Measurements from ENCODE around the gene TENT4A. TPM values are rescaled to one million over a fixed set of nuclear protein-coding genes. Genes with fewer than 3 reads are reported as not detected.

TENT4A gene
- total RNA-seq, 1 experiment from 2014 or later, result 39.3 TPM

DNA sequence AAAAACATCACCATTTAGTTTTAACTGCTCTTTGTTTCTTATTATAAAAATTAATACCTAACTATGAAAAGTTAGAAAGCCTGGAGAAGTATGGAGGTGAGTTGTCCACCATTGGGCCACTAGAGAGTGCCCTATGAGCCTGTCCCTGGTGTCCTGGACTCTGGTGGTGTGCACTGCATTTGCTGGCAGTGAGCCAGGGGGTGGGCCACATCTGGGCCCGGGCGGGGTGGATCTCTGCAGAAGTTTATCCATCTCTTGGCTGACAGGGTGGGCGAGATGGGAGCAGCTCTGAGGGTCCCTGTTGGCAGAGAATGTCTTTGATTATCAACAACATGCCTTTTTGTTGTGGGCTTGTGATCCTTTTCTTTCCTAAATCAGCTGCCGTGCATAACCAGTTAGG lies 8.2 kb downstream of the TENT4A start:
- Histone ChIP-seq H3K27me3 (ENCODE audit: low read length) (no peaks in the 10 kb centered on the region), H3K27ac (ENCODE audit: low read length) (no peak overlapping the region), H3K4me3 (ENCODE audit: low read length) (no peak overlapping the region), H3K79me2 (ENCODE audit: low read length) (peaks cover 99% of the 10 kb centered on the region), H3K4me1 (ENCODE audit: insufficient read depth, low read length) (peaks cover 22% of the 10 kb centered on the region), H3K4me2 (ENCODE audit: low read length) (no peak overlapping the region), H3K9ac (ENCODE audit: low read length) (no peak overlapping the region), H3F3A (ENCODE audit: low read length, unreplicated experiment) (no peaks in the 10 kb centered on the region), H4K20me1 (ENCODE audit: low read length) (peaks cover 84% of the 10 kb centered on the region), H3K9me2 (replicated peaks; ENCODE audit: low read length) (no peaks in the 10 kb centered on the region), H2AFZ (ENCODE audit: low read length) (no peak overlapping the region), H3K36me3 (ENCODE audit: low read depth, low read length) (peaks cover 33% of the 10 kb centered on the region), H3K9me3 (ENCODE audit: low read length) (no peaks in the 10 kb centered on the region)
- no peak for ATAC-seq
- intact Hi-C loops (cut with micrococcal nuclease), result no loop called here
- DNase-seq, result no peak
- TF ChIP-seq, protein P1, sequence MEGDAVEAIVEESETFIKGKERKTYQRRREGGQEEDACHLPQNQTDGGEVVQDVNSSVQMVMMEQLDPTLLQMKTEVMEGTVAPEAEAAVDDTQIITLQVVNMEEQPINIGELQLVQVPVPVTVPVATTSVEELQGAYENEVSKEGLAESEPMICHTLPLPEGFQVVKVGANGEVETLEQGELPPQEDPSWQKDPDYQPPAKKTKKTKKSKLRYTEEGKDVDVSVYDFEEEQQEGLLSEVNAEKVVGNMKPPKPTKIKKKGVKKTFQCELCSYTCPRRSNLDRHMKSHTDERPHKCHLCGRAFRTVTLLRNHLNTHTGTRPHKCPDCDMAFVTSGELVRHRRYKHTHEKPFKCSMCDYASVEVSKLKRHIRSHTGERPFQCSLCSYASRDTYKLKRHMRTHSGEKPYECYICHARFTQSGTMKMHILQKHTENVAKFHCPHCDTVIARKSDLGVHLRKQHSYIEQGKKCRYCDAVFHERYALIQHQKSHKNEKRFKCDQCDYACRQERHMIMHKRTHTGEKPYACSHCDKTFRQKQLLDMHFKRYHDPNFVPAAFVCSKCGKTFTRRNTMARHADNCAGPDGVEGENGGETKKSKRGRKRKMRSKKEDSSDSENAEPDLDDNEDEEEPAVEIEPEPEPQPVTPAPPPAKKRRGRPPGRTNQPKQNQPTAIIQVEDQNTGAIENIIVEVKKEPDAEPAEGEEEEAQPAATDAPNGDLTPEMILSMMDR (conservative IDR thresholded peaks at IDR 0.05; ENCODE audit: low read depth, low read length), result no peak
- TF ChIP-seq EZH2 (IDR thresholded peaks at IDR 0.05; ENCODE audit: low read length, unreplicated experiment), result no peak
- TF ChIP-seq EZH2phosphoT487 (IDR thresholded peaks at IDR 0.05; ENCODE audit: borderline replicate concordance, low read length), result no peak
- ChIA-PET CTCF (no interaction called here), POLR2A (ENCODE audit: unreplicated experiment) (no interaction called here)
- BruUV-seq (replicated peaks), result no TSS peak

DNA sequence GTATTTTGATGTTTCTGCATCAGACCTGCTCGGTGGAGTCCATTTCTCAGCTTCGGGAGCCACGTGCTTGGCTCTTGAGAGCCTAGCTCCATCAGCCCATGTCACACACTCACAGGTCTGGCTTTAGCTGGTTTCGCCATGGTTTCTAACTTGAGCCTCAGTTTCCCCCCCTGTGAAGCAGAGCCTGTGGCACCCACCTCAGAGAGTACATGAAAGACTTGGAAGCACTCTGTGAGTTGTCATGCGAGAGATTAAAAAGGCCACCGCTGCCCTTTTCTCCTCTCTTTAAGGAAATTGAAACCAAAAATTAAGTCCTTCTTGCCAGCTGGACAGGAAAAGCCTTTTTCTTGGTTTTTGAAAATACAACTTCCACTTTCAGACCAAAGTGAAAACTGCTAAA lies 8.8 kb downstream of the TENT4A start:
- no peak overlapping the region for H3K4me2 ChIP-seq (ENCODE audit: low read length)
- ChIA-PET CTCF (no interaction called here), POLR2A (ENCODE audit: unreplicated experiment) (no interaction called here)
- H3K4me3 ChIP-seq (ENCODE audit: low read length), result no peak overlapping the region
- no peak overlapping the region for H3K9ac ChIP-seq (ENCODE audit: low read length)
- no peaks in the 10 kb centered on the region for H3F3A ChIP-seq (ENCODE audit: low read length, unreplicated experiment)
- no peaks in the 10 kb centered on the region for H3K27me3 ChIP-seq (ENCODE audit: low read length)
- no peak overlapping the region for H3K27ac ChIP-seq (ENCODE audit: low read length)
- BruUV-seq (replicated peaks), result no TSS peak
- peaks cover 34% of the 10 kb centered on the region for H3K36me3 ChIP-seq (ENCODE audit: low read depth, low read length)
- H3K4me1 ChIP-seq (ENCODE audit: insufficient read depth, low read length), result peaks cover 16% of the 10 kb centered on the region
- ATAC-seq (no peak), DNase-seq (no peak)
- TF ChIP-seq, protein P1 (conservative IDR thresholded peaks at IDR 0.05; ENCODE audit: low read depth, low read length), result no peak
- no peak for TF ChIP-seq EZH2phosphoT487 (IDR thresholded peaks at IDR 0.05; ENCODE audit: borderline replicate concordance, low read length)
- TF ChIP-seq EZH2 (IDR thresholded peaks at IDR 0.05; ENCODE audit: low read length, unreplicated experiment), result no peak
- peaks cover 84% of the 10 kb centered on the region for H4K20me1 ChIP-seq (ENCODE audit: low read length)
- H3K9me2 ChIP-seq (replicated peaks; ENCODE audit: low read length), result no peaks in the 10 kb centered on the region
- H3K9me3 ChIP-seq (ENCODE audit: low read length), result no peaks in the 10 kb centered on the region
- intact Hi-C loops (cut with micrococcal nuclease), result no loop called here
- peaks cover 99% of the 10 kb centered on the region for H3K79me2 ChIP-seq (ENCODE audit: low read length)
- H2AFZ ChIP-seq (ENCODE audit: low read length), result no peak overlapping the region

DNA sequence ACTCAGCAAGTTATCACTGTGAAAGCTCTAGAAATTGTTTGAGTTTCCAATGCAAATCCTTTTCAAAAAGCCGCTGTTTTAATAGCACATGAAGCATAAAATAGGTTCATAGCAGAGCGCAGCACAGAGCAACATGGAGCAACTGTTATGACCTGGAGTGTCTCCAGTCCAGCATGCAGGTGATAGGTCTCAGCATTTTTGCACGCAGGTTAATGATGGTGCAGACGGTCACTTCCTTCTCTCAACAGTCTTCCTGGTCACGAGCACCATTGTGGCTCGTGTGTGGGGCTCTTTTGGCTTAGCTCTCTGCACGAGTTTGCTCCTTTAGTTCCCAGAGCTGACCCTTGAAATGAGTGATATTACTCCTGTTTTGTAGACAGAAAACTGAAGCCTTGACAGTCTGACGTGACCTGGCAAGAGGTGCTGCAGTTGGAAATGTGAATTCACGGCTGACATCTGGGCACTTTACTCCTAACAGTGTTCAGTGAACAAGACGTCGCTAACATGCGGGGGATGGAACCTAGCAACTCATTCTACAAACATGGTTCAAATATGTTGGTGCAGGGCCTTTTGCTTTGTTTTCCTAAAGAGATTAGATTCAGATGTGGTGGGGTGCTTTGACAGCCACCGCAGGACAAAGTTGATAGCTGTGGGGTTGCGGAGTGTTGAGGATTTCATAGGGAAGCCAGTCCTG lies 10.0 kb downstream of the TENT4A start:
- POLR2A ChIA-PET (ENCODE audit: unreplicated experiment), result no interaction called here
- no peaks in the 10 kb centered on the region for H3K27me3 ChIP-seq (ENCODE audit: low read length)
- no peak overlapping the region for H3K4me3 ChIP-seq (ENCODE audit: low read length)
- H3F3A ChIP-seq (ENCODE audit: low read length, unreplicated experiment), result no peaks in the 10 kb centered on the region
- H3K9me2 ChIP-seq (replicated peaks; ENCODE audit: low read length), result no peaks in the 10 kb centered on the region
- peaks cover 84% of the 10 kb centered on the region for H4K20me1 ChIP-seq (ENCODE audit: low read length)
- DNase-seq, result no peak
- H2AFZ ChIP-seq (ENCODE audit: low read length), result no peak overlapping the region
- no peaks in the 10 kb centered on the region for H3K9me3 ChIP-seq (ENCODE audit: low read length)
- H3K4me1 ChIP-seq (ENCODE audit: insufficient read depth, low read length), result peaks cover 4% of the 10 kb centered on the region; the same call in 1 of the 2 replicates
- TF ChIP-seq, protein P1 (conservative IDR thresholded peaks at IDR 0.05; ENCODE audit: low read depth, low read length), result no peak
- TF ChIP-seq EZH2 (IDR thresholded peaks at IDR 0.05; ENCODE audit: low read length, unreplicated experiment) (no peak), EZH2phosphoT487 (IDR thresholded peaks at IDR 0.05; ENCODE audit: borderline replicate concordance, low read length) (no peak)
- H3K27ac ChIP-seq (ENCODE audit: low read length), result no peak overlapping the region
- peaks cover 31% of the 10 kb centered on the region for H3K36me3 ChIP-seq (ENCODE audit: low read depth, low read length)
- intact Hi-C loops (cut with micrococcal nuclease), result no loop called here
- peaks cover 99% of the 10 kb centered on the region for H3K79me2 ChIP-seq (ENCODE audit: low read length)
- no peak overlapping the region for H3K4me2 ChIP-seq (ENCODE audit: low read length)
- no peak overlapping the region for H3K9ac ChIP-seq (ENCODE audit: low read length)
- BruUV-seq (replicated peaks), result no TSS peak
- CTCF ChIA-PET, result no interaction called here
- no peak for ATAC-seq

All from PC-3 (cell line).